ENCODE measurements around the gene TMEM117.

GRCh38 chr12:44184499-44185206 lies 348.8 kb downstream of the TMEM117 start:
- no peak for TF ChIP-seq POLR2A (IDR thresholded peaks at IDR 0.05)
- TF ChIP-seq, protein P1, sequence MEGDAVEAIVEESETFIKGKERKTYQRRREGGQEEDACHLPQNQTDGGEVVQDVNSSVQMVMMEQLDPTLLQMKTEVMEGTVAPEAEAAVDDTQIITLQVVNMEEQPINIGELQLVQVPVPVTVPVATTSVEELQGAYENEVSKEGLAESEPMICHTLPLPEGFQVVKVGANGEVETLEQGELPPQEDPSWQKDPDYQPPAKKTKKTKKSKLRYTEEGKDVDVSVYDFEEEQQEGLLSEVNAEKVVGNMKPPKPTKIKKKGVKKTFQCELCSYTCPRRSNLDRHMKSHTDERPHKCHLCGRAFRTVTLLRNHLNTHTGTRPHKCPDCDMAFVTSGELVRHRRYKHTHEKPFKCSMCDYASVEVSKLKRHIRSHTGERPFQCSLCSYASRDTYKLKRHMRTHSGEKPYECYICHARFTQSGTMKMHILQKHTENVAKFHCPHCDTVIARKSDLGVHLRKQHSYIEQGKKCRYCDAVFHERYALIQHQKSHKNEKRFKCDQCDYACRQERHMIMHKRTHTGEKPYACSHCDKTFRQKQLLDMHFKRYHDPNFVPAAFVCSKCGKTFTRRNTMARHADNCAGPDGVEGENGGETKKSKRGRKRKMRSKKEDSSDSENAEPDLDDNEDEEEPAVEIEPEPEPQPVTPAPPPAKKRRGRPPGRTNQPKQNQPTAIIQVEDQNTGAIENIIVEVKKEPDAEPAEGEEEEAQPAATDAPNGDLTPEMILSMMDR (IDR thresholded peaks at IDR 0.05), result no peak
